GM21367 (cell line): ENCODE measurements around the gene CSNK1A1L.
A peak's percentile ranks its signal among the peaks of the same experiment; 100 is the strongest.
"Not testable (repeated sequence)": the region's sequence is repeated elsewhere in the genome, so short reads cannot be mapped to it uniquely, and the experiment has no call there.

Experiments used
- ATAC-seq: cut with Tn5 transposase; IDR thresholded peaks from one replicate; pipeline ENCODE4 v1.9.1; 2021; ENCODE audit not compliant: unreplicated experiment

CSNK1A1L gene

GRCh38 chr13:37059848-37060192, 45.6 kb downstream of the CSNK1A1L start:
- peak; percentile 21 for ATAC-seq

GRCh38 chr13:37058910-37059847, 46.3 kb downstream of the CSNK1A1L start, which contains the start of gene SUPT20H:
Gene SUPT20H (minus strand): TSS chr13:37059688. CDS start chr13:37051490, 8,198 bp downstream.
- ATAC-seq = peak; percentile 97

GRCh38 chr13:37056228-37056627, 49.2 kb downstream of the CSNK1A1L start:
- not testable (repeated sequence) for ATAC-seq
